DOHH2 (cell line): ENCODE measurements around the gene TMEM86A.

Experiments used
- H3F3A ChIP-seq: fragments of 200-600 bp; sonication (generic), shearing (Covaris generic); 2 replicates; pipeline ENCODE4 v1.6.0; 2016; ENCODE audit warnings: antibody characterized with exemption, mild to moderate bottlenecking; ENCODE audit not compliant: control insufficient read depth, insufficient read depth
- H3K27ac ChIP-seq: fragments of 200-600 bp; sonication (generic); 2 replicates; pipeline ENCODE4 v1.5.1; 2014; ENCODE audit warnings: low read depth, mild to moderate bottlenecking, low read length, moderate library complexity
- H3K27me3 ChIP-seq: fragments of 200-600 bp; sonication (generic); 2 replicates; pipeline ENCODE4 v1.6.1; 2014; ENCODE audit warnings: mild to moderate bottlenecking, low read length, mixed read lengths; ENCODE audit not compliant: control insufficient read depth
- H3K36me3 ChIP-seq: fragments of 200-600 bp; sonication (generic); 2 replicates; pipeline ENCODE4 v1.6.1; 2014; ENCODE audit warnings: mild to moderate bottlenecking, low read length, moderate library complexity, mixed read lengths; ENCODE audit not compliant: control insufficient read depth
- H3K4me1 ChIP-seq: fragments of 200-600 bp; sonication (generic); 2 replicates; pipeline ENCODE4 v1.6.1; 2014; ENCODE audit warnings: mild to moderate bottlenecking, low read length, mixed read lengths; ENCODE audit not compliant: control insufficient read depth
- H3K4me2 ChIP-seq: fragments of 200-600 bp; sonication (generic); 2 replicates; pipeline ENCODE4 v1.6.0; 2014; ENCODE audit warnings: mild to moderate bottlenecking, low read length, moderate library complexity
- H3K4me3 ChIP-seq: fragments of 200-600 bp; sonication (generic); 2 replicates; pipeline ENCODE4 v1.5.1; 2014; ENCODE audit warnings: mild to moderate bottlenecking, low read length, mixed read lengths
- H3K79me2 ChIP-seq: fragments of 200-600 bp; sonication (generic); 2 replicates; pipeline ENCODE4 v1.6.1; 2014; ENCODE audit warnings: mild to moderate bottlenecking, low read length, mixed read lengths; ENCODE audit not compliant: control insufficient read depth
- H3K9me2 ChIP-seq: fragments of 200-600 bp; sonication (generic); replicated peaks from 2 replicates; pipeline ENCODE4 v1.6.1; 2014; ENCODE audit warnings: mild to moderate bottlenecking, low read length, mixed read lengths; ENCODE audit not compliant: control insufficient read depth
- H3K9me3 ChIP-seq: fragments of 200-600 bp; sonication (generic); 2 replicates; pipeline ENCODE4 v1.6.1; 2014; ENCODE audit warnings: antibody characterized with exemption, low read length, mixed read lengths; ENCODE audit not compliant: control insufficient read depth, insufficient read depth
- H4K20me1 ChIP-seq: fragments of 200-600 bp; sonication (generic); 2 replicates; pipeline ENCODE4 v1.6.0; 2014; ENCODE audit warnings: low read depth, mild to moderate bottlenecking, antibody characterized with exemption, low read length, moderate library complexity; ENCODE audit not compliant: control insufficient read depth, insufficient read depth
- CTCF ChIP-seq: fragments of 200-600 bp; sonication (generic); IDR thresholded peaks from one replicate; pipeline ENCODE4 v1.5.1; 2014; ENCODE audit warnings: antibody characterized with exemption, mild to moderate bottlenecking, low read depth, low read length; ENCODE audit not compliant: poor library complexity, severe bottlenecking
- EZH2phosphoT487 ChIP-seq: fragments of 200-600 bp; sonication (generic); IDR thresholded peaks from 2 replicates; pipeline ENCODE4 v1.6.1; 2017; ENCODE audit warnings: borderline replicate concordance, mild to moderate bottlenecking, antibody characterized with exemption, low read length, moderate library complexity, mixed read lengths

TMEM86A gene

GRCh38 chr11:18698341-18699268 is at the start of gene TMEM86A:
TMEM86A (plus strand) TSS chr11:18698779; CDS start chr11:18698887, 108 bp downstream.
- peak within 1 kb of the TSS; percentile 79 for H3K4me3 ChIP-seq
- no peaks in the 10 kb centered on the region for H3F3A ChIP-seq
- H3K4me1 ChIP-seq, result peaks cover 15% of the 10 kb centered on the region
- H3K36me3 ChIP-seq, result no peaks in the 10 kb centered on the region
- TF ChIP-seq EZH2phosphoT487 (no peak), CTCF (no peak)
- H3K27ac ChIP-seq, result no peak within 1 kb of the TSS
- peaks cover 32% of the 10 kb centered on the region for H3K27me3 ChIP-seq
- no peaks in the 10 kb centered on the region for H4K20me1 ChIP-seq
- H3K9me3 ChIP-seq, result no peaks in the 10 kb centered on the region
- H3K4me2 ChIP-seq, result peak within 1 kb of the TSS; percentile 83
- H3K9me2 ChIP-seq, result no peaks in the 10 kb centered on the region
- no peaks in the 10 kb centered on the region for H3K79me2 ChIP-seq

- no peak overlapping the region for H3K27ac ChIP-seq
- peaks cover 10% of the 10 kb centered on the region for H3K4me1 ChIP-seq
- TF ChIP-seq CTCF (no peak), EZH2phosphoT487 (no peak)
- no peak overlapping the region; the same call in 1 of the 2 replicates for H3K4me2 ChIP-seq
- H4K20me1 ChIP-seq, result no peaks in the 10 kb centered on the region
- no peak overlapping the region for H3K4me3 ChIP-seq
- no peaks in the 10 kb centered on the region for H3K9me3 ChIP-seq
- H3K27me3 ChIP-seq, result no peaks in the 10 kb centered on the region
- no peaks in the 10 kb centered on the region for H3K36me3 ChIP-seq
- H3F3A ChIP-seq, result no peaks in the 10 kb centered on the region
- no peaks in the 10 kb centered on the region for H3K79me2 ChIP-seq
- no peaks in the 10 kb centered on the region for H3K9me2 ChIP-seq
Observed at GRCh38 chr11:18650353-18650752, 48.2 kb upstream of the TMEM86A start.

GRCh38 chr11:18650859-18651557 is 47.6 kb upstream of the TMEM86A start:
- Histone ChIP-seq H3K27ac (no peak overlapping the region), H3K9me2 (no peaks in the 10 kb centered on the region), H3K36me3 (no peaks in the 10 kb centered on the region), H3K79me2 (no peaks in the 10 kb centered on the region), H3K9me3 (no peaks in the 10 kb centered on the region), H3K4me2 (peak overlapping the region; percentile 58), H3F3A (no peaks in the 10 kb centered on the region), H3K4me1 (peaks cover 10% of the 10 kb centered on the region), H4K20me1 (no peaks in the 10 kb centered on the region), H3K27me3 (no peaks in the 10 kb centered on the region), H3K4me3 (peak overlapping the region; percentile 53)
- no peak for TF ChIP-seq EZH2phosphoT487
- TF ChIP-seq CTCF, result peak; percentile 92
